ENCODE measurements around the gene BLOC1S3. TPM values are rescaled to one million over a fixed set of nuclear protein-coding genes. Genes with fewer than 3 reads are reported as not detected.

The BLOC1S3 gene
- total and polyA plus RNA-seq, 2 of the 13 experiments (the other 11 are each of a cell fraction or from before 2014, with no cell fraction given) = 4.3 to 4.8 TPM

- TF ChIP-seq SUZ12 (IDR thresholded peaks at IDR 0.05; ENCODE audit: low read depth, low read length) (no peak), ZNF160 (CRISPR knock-in tag; IDR thresholded peaks at IDR 0.05) (no peak), TCF7L2 (IDR thresholded peaks at IDR 0.05; ENCODE audit: low read depth, low read length) (no peak), SETDB1 (CRISPR knock-in tag; IDR thresholded peaks at IDR 0.05; ENCODE audit: borderline replicate concordance) (no peak), ZNF512 (CRISPR knock-in tag; IDR thresholded peaks at IDR 0.05) (no peak), ZKSCAN1 (IDR thresholded peaks at IDR 0.05; ENCODE audit: low read length) (no peak), ZNF510 (CRISPR knock-in tag; IDR thresholded peaks at IDR 0.05; ENCODE audit: low read depth) (no peak), GPN1 (CRISPR knock-in tag; IDR thresholded peaks at IDR 0.05; ENCODE audit: borderline replicate concordance) (no peak), ZBTB14 (CRISPR knock-in tag; IDR thresholded peaks at IDR 0.05) (no peak), ZNF414 (CRISPR knock-in tag; IDR thresholded peaks at IDR 0.05) (no peak), KDM2A (CRISPR knock-in tag; IDR thresholded peaks at IDR 0.05; ENCODE audit: borderline replicate concordance, low read depth) (peak; percentile 55; the same call in 1 of the 2 replicates), SP140L (CRISPR knock-in tag; IDR thresholded peaks at IDR 0.05; ENCODE audit: borderline replicate concordance) (no peak), SAP130 (CRISPR knock-in tag; IDR thresholded peaks at IDR 0.05; ENCODE audit: low read depth) (peak; percentile 88), PAXIP1 (CRISPR knock-in tag; conservative IDR thresholded peaks at IDR 0.05) (peak; percentile 40; the same call in 1 of the 2 replicates), HNF4A (CRISPR knock-in tag; IDR thresholded peaks at IDR 0.05) (no peak), NONO (IDR thresholded peaks at IDR 0.05) (no peak), NONO (CRISPR knock-in tag; conservative IDR thresholded peaks at IDR 0.05) (no peak), IKZF1 (IDR thresholded peaks at IDR 0.05) (no peak)
- TF ChIP-seq, protein P1, sequence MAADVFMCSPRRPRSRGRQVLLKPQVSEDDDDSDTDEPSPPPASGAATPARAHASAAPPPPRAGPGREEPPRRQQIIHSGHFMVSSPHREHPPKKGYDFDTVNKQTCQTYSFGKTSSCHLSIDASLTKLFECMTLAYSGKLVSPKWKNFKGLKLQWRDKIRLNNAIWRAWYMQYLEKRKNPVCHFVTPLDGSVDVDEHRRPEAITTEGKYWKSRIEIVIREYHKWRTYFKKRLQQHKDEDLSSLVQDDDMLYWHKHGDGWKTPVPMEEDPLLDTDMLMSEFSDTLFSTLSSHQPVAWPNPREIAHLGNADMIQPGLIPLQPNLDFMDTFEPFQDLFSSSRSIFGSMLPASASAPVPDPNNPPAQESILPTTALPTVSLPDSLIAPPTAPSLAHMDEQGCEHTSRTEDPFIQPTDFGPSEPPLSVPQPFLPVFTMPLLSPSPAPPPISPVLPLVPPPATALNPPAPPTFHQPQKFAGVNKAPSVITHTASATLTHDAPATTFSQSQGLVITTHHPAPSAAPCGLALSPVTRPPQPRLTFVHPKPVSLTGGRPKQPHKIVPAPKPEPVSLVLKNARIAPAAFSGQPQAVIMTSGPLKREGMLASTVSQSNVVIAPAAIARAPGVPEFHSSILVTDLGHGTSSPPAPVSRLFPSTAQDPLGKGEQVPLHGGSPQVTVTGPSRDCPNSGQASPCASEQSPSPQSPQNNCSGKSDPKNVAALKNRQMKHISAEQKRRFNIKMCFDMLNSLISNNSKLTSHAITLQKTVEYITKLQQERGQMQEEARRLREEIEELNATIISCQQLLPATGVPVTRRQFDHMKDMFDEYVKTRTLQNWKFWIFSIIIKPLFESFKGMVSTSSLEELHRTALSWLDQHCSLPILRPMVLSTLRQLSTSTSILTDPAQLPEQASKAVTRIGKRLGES (CRISPR knock-in tag; IDR thresholded peaks at IDR 0.05; ENCODE audit: borderline replicate concordance) = no peak
- TF ChIP-seq, protein P2, sequence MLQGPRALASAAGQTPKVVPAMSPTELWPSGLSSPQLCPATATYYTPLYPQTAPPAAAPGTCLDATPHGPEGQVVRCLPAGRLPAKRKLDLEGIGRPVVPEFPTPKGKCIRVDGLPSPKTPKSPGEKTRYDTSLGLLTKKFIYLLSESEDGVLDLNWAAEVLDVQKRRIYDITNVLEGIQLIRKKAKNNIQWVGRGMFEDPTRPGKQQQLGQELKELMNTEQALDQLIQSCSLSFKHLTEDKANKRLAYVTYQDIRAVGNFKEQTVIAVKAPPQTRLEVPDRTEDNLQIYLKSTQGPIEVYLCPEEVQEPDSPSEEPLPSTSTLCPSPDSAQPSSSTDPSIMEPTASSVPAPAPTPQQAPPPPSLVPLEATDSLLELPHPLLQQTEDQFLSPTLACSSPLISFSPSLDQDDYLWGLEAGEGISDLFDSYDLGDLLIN (CRISPR knock-in tag; IDR thresholded peaks at IDR 0.05; ENCODE audit: borderline replicate concordance) = no peak
Measured at GRCh38 chr19:45166723-45167252, 11.8 kb upstream of the BLOC1S3 start (continued).

Data from HepG2 (cell line).